DND-41 (cell line): ENCODE data around the gene DNMT3L.

Source experiments
- ATAC-seq: fragments of 200-7000 bp; cut with Tn5 transposase; 3 replicates; pipeline ENCODE4 v1.9.1; 2021; ENCODE audit warnings: low read depth; ENCODE audit not compliant: insufficient read depth
- DNase-seq: peaks from one replicate; pipeline ENCODE4 v3.0.0-alpha.2; 2020
- H2AFZ ChIP-seq: 2 replicates; pipeline ENCODE4 v1.6.0; 2012; ENCODE audit warnings: low read depth, low read length
- H3K27ac ChIP-seq: 2 replicates; pipeline ENCODE4 v1.5.1; 2012; ENCODE audit warnings: low read length, inconsistent platforms
- H3K27me3 ChIP-seq: fragments of 200-600 bp; sonication (generic); 2 replicates; pipeline ENCODE4 v1.6.0; 2012; ENCODE audit warnings: low read length, mild to moderate bottlenecking, inconsistent platforms; ENCODE audit not compliant: insufficient read depth, poor library complexity
- H3K36me3 ChIP-seq: 2 replicates; pipeline ENCODE4 v1.5.1; 2012; ENCODE audit warnings: low read length, inconsistent platforms; ENCODE audit not compliant: insufficient read depth
- H3K4me1 ChIP-seq: 2 replicates; pipeline ENCODE4 v1.5.1; 2012; ENCODE audit warnings: mild to moderate bottlenecking, low read length; ENCODE audit not compliant: insufficient read depth
- H3K4me2 ChIP-seq: 2 replicates; pipeline ENCODE4 v1.6.0; 2012; ENCODE audit warnings: mild to moderate bottlenecking, moderate library complexity, low read length, inconsistent platforms; ENCODE audit not compliant: insufficient read depth
- H3K4me3 ChIP-seq, 2 experiments: fragments of 200-600 bp in 1 of 2; shearing (Covaris generic) in 1 of 2; 2 replicates each; pipeline ENCODE4 v1.5.1; 2012 to 2016; ENCODE audit warnings: inconsistent platforms in 2 of 2, low read length in 2 of 2, mild to moderate bottlenecking in 2 of 2, low read depth in 1 of 2, moderate library complexity in 1 of 2
- H3K79me2 ChIP-seq: 2 replicates; pipeline ENCODE4 v1.6.0; 2012; ENCODE audit warnings: low read length, inconsistent platforms; ENCODE audit not compliant: insufficient read depth
- H3K9ac ChIP-seq: 2 replicates; pipeline ENCODE4 v1.6.0; 2012; ENCODE audit warnings: low read depth, mild to moderate bottlenecking, inconsistent platforms, low read length, moderate library complexity
- H3K9me3 ChIP-seq: 2 replicates; pipeline ENCODE4 v1.5.1; 2012; ENCODE audit warnings: low read length, moderate library complexity, mild to moderate bottlenecking, inconsistent platforms; ENCODE audit not compliant: insufficient read depth, severe bottlenecking
- H4K20me1 ChIP-seq: 2 replicates; pipeline ENCODE4 v1.6.0; 2012; ENCODE audit warnings: low read length; ENCODE audit not compliant: insufficient read depth
- EZH2 ChIP-seq: IDR thresholded peaks from 3 replicates; pipeline ENCODE4 v1.6.1; 2012; ENCODE audit warnings: borderline replicate concordance, low read depth, mild to moderate bottlenecking, moderate library complexity, low read length, inconsistent platforms; ENCODE audit not compliant: severe bottlenecking
- TF ChIP-seq, protein P1 (sequence below): IDR thresholded peaks from 2 replicates; pipeline ENCODE4 v1.5.1; 2012; ENCODE audit warnings: borderline replicate concordance, low read length, moderate library complexity, mild to moderate bottlenecking; ENCODE audit not compliant: poor library complexity, severe bottlenecking; ENCODE audit errors: extremely low read depth

Gene DNMT3L

GRCh38 chr21:44259082-44259705, 2.5 kb downstream of the DNMT3L start:
- Histone ChIP-seq H3K36me3 (no peaks in the 10 kb centered on the region), H3K4me2 (no peak overlapping the region), H3K27ac (no peak overlapping the region), H3K4me1 (no peaks in the 10 kb centered on the region), H3K27me3 (no peaks in the 10 kb centered on the region), H4K20me1 (no peaks in the 10 kb centered on the region), H3K9me3 (no peaks in the 10 kb centered on the region), H3K79me2 (no peaks in the 10 kb centered on the region), H3K9ac (no peak overlapping the region), H3K4me3 (no peak overlapping the region), H2AFZ (no peak overlapping the region)
- no peak for DNase-seq
- no peak for ATAC-seq
- TF ChIP-seq EZH2: no peak
- TF ChIP-seq, protein P1, sequence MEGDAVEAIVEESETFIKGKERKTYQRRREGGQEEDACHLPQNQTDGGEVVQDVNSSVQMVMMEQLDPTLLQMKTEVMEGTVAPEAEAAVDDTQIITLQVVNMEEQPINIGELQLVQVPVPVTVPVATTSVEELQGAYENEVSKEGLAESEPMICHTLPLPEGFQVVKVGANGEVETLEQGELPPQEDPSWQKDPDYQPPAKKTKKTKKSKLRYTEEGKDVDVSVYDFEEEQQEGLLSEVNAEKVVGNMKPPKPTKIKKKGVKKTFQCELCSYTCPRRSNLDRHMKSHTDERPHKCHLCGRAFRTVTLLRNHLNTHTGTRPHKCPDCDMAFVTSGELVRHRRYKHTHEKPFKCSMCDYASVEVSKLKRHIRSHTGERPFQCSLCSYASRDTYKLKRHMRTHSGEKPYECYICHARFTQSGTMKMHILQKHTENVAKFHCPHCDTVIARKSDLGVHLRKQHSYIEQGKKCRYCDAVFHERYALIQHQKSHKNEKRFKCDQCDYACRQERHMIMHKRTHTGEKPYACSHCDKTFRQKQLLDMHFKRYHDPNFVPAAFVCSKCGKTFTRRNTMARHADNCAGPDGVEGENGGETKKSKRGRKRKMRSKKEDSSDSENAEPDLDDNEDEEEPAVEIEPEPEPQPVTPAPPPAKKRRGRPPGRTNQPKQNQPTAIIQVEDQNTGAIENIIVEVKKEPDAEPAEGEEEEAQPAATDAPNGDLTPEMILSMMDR: no peak

DNA sequence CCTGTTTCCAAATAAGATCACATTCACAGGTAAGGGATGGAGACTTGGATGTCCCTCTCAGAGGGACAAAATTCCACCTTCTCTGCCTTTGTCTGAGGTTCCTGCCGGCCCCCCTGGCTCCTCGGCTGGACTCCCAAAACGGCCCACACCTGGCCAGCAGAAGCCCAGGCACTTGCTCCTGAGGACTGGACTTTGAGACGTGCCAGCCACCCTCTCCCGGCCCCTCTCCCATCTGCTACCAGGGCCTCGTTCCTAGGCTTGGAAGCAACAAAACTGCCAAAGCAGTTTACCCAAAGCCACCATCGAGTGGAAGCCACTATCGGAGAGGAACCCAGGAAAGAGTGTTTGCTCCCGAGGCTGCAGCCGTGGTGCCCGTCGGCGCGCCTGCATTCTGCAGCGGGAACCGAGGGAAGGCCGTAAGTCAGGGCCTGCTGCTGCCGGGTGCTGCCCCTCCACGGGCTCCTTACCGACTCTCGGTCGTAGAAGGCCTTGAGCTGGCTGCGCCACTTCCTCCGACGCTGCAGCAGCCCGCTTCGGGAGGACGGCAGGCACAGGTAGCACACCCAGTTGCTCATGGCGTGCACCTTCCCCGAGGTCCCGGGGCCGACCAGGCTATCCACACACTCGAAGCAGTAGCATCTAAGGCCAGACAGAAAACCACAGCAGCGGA, 3.5 kb downstream of the DNMT3L start:
- no peaks in the 10 kb centered on the region for H4K20me1 ChIP-seq
- no peaks in the 10 kb centered on the region for H3K27me3 ChIP-seq
- H2AFZ ChIP-seq: no peak overlapping the region
- H3K4me3 ChIP-seq: no peak overlapping the region
- no peak for TF ChIP-seq EZH2
- TF ChIP-seq, protein P1: no peak
- no peaks in the 10 kb centered on the region for H3K79me2 ChIP-seq
- no peak for ATAC-seq
- no peak overlapping the region for H3K27ac ChIP-seq
- DNase-seq: no peak
- H3K9ac ChIP-seq: no peak overlapping the region
- no peaks in the 10 kb centered on the region for H3K9me3 ChIP-seq
- no peak overlapping the region for H3K4me2 ChIP-seq
- H3K4me1 ChIP-seq: no peaks in the 10 kb centered on the region
- H3K36me3 ChIP-seq: no peaks in the 10 kb centered on the region

- TF ChIP-seq, protein P1: no peak
- TF ChIP-seq EZH2: no peak
- no peaks in the 10 kb centered on the region for H3K79me2 ChIP-seq
- no peaks in the 10 kb centered on the region for H3K9me3 ChIP-seq
- DNase-seq: no peak
- H3K36me3 ChIP-seq: no peaks in the 10 kb centered on the region
- H3K27ac ChIP-seq: no peak overlapping the region
- ATAC-seq: no peak
- H4K20me1 ChIP-seq: no peaks in the 10 kb centered on the region
- H3K4me2 ChIP-seq: no peak overlapping the region
- H3K27me3 ChIP-seq: no peaks in the 10 kb centered on the region
- H3K4me3 ChIP-seq: no peak overlapping the region
- no peak overlapping the region for H3K9ac ChIP-seq
- H2AFZ ChIP-seq: no peak overlapping the region
- H3K4me1 ChIP-seq: no peaks in the 10 kb centered on the region
Observed at GRCh38 chr21:44255511-44255981, 6.2 kb downstream of the DNMT3L start.
